Naive thymus-derived CD4-positive, alpha-beta T cell (primary cell): ENCODE data around the gene GREM2. TPM values are rescaled to one million over a fixed set of nuclear protein-coding genes. Genes with fewer than 3 reads are reported as not detected.

Source experiments
- ATAC-seq: fragments of 150-1000 bp; cut with Tn5 transposase; 2 replicates; pipeline ENCODE4 v1.10.0; 2021; ENCODE audit warnings: mild to moderate bottlenecking, moderate library complexity
- CTCF ChIA-PET: fragments of 350-600 bp; sonication (Branson Sonifier 250); formaldehyde crosslinking; loops from one replicate; lab custom pipeline; 2021; ENCODE audit warnings: antibody characterized with exemption; lab: Charles Lee
- POLR2A ChIA-PET: fragments of 350-600 bp; sonication (Branson Sonifier 250); formaldehyde crosslinking; loops from one replicate; lab custom pipeline; 2021; ENCODE audit warnings: antibody characterized with exemption, inconsistent platforms; lab: Charles Lee
- DNase-seq, 9 donors: peaks; one replicate each; pipeline versions ENCODE4 v3.0.0 to v3.0.0-alpha.2; 2020 to 2022; ENCODE audit warnings: mixed read lengths in 1 of 9
- H3K27ac ChIP-seq: one replicate; pipeline ENCODE4 v1.7.0; 2013; ENCODE audit warnings: mild to moderate bottlenecking, low read depth, low read length, moderate library complexity
- H3K27me3 ChIP-seq, 2 donors: one replicate each; pipeline ENCODE4 v1.7.0; 2013; ENCODE audit warnings: low read length in 2 of 2, mild to moderate bottlenecking in 2 of 2, moderate library complexity in 2 of 2; ENCODE audit not compliant: control insufficient read depth in 2 of 2, insufficient read depth in 2 of 2
- H3K36me3 ChIP-seq, 3 experiments: 1 replicate in 2 of 3; 2 replicates in 1 of 3; pipeline ENCODE4 v1.7.0; 2013; ENCODE audit warnings: low read length in 3 of 3, mild to moderate bottlenecking in 3 of 3, moderate library complexity in 1 of 3; ENCODE audit not compliant: insufficient read depth in 3 of 3, control insufficient read depth in 2 of 3
- H3K4me1 ChIP-seq, 2 donors: one replicate each; pipeline ENCODE4 v1.7.0; 2013; ENCODE audit warnings: low read length in 2 of 2, mild to moderate bottlenecking in 2 of 2, moderate library complexity in 1 of 2; ENCODE audit not compliant: control insufficient read depth in 2 of 2, insufficient read depth in 2 of 2
- H3K4me3 ChIP-seq: 2 replicates; pipeline ENCODE4 v1.7.0; 2013; ENCODE audit warnings: mild to moderate bottlenecking, low read length
- H3K9me3 ChIP-seq, 3 experiments: 1 replicate in 2 of 3; 2 replicates in 1 of 3; pipeline ENCODE4 v1.7.0; 2013; ENCODE audit warnings: low read length in 3 of 3; ENCODE audit not compliant: control insufficient read depth in 2 of 3
- H3K27ac Mint-ChIP-seq, 9 donors: one replicate each; pipeline ENCODE4 v1.8.0; 2020 to 2022; ENCODE audit warnings: mixed read lengths in 9 of 9, mild to moderate bottlenecking in 8 of 9, moderate library complexity in 5 of 9, inconsistent platforms in 2 of 9
- H3K27me3 Mint-ChIP-seq, 5 donors: one replicate each; pipeline ENCODE4 v1.8.0; 2021 to 2022; ENCODE audit warnings: mixed read lengths in 5 of 5, mild to moderate bottlenecking in 1 of 5
- H3K36me3 Mint-ChIP-seq, 5 donors: one replicate each; pipeline ENCODE4 v1.8.0; 2020 to 2022; ENCODE audit warnings: mixed read lengths in 5 of 5, mild to moderate bottlenecking in 3 of 5, inconsistent platforms in 1 of 5
- H3K4me1 Mint-ChIP-seq, 7 donors: one replicate each; pipeline ENCODE4 v1.8.0; 2020 to 2022; ENCODE audit warnings: mixed read lengths in 7 of 7, mild to moderate bottlenecking in 3 of 7, inconsistent platforms in 1 of 7
- H3K4me3 Mint-ChIP-seq, 10 donors: one replicate each; pipeline ENCODE4 v1.8.0; 2020 to 2022; ENCODE audit warnings: mild to moderate bottlenecking in 10 of 10, mixed read lengths in 10 of 10, moderate library complexity in 6 of 10, inconsistent platforms in 2 of 10
- H3K9me3 Mint-ChIP-seq, 11 donors: one replicate each; pipeline ENCODE4 v1.8.0; 2020 to 2022; ENCODE audit warnings: mixed read lengths in 11 of 11, mild to moderate bottlenecking in 4 of 11, inconsistent platforms in 1 of 11, moderate library complexity in 1 of 11
- intact Hi-C, 2 donors: fragments of 100-400 bp; cut with micrococcal nuclease; formaldehyde crosslinking; loops; one replicate each; pipeline ENCODE4 v1.15.1; 2023
- polyA plus RNA-seq, 2 donors: library from polyadenylated mRNA; unstranded; fragments of 300-500 nt; fragmentation: Illumina TruSeq; gene quantifications; one replicate each; pipeline ENCODE4 v1.2.3, GENCODE V29; 2021
- total RNA-seq, 6 experiments: library from RNA in 5 of 6; stranded (reverse) in 5 of 6; gene quantifications; 1 replicate in 5 of 6; 2 replicates in 1 of 6; pipeline ENCODE4 v1.2.3 and lab custom pipeline; 2021 to 2026

GREM2 gene
- total and polyA plus RNA-seq, 7 experiments from 2014 or later = 0.05 to 5.2 (median 0.65) TPM; not detected in 1

DNA sequence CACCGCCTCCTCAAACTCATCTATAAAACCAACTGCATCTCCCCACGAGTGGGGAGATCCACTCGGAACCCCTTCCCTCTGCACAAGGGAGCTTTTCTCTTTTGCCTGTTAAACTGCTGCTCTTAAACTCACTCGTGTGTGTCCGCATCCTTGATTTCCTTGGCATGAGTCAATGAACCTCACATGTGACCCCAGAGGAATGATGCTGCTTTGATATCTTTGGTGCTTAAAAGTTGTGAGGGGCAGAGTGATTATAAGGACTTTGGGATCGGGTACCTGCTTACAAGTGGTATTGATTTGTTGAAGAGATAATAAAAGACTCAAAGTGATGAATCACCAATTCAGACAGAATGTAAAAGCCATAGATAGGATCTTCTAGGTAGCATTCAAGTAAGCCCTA lies 125.3 kb downstream of the GREM2 start:
- Histone ChIP-seq H3K4me3 (no peak overlapping the region), H3K9me3 (no peaks in the 10 kb centered on the region), H3K27me3 (no peaks in the 10 kb centered on the region), H3K27ac (no peak overlapping the region), H3K4me1 (no peaks in the 10 kb centered on the region), H3K36me3 (no peaks in the 10 kb centered on the region)
- Mint-ChIP-seq H3K27ac (no peak overlapping the region), H3K9me3 (peaks cover 0 to 9% (median 2%) of the 10 kb centered on the region in 11 donors), H3K4me3 (no peak overlapping the region), H3K4me1 (peaks cover 0 to 2% (median 0%) of the 10 kb centered on the region in 7 donors), H3K36me3 (no peaks in the 10 kb centered on the region), H3K27me3 (peaks cover 0 to 9% (median 6%) of the 10 kb centered on the region in 5 donors)
- CTCF ChIA-PET = interaction anchor here (0.6 kb wide), 1 partner anchor 67 kb away, joined by 5 read pairs; no protein-coding TSS in a partner anchor
- ATAC-seq = no peak
- POLR2A ChIA-PET = no interaction called here
- no peak for DNase-seq
- intact Hi-C loops = no loop called here

- ATAC-seq (no peak), DNase-seq (no peak)
- Histone ChIP-seq H3K27me3 (no peaks in the 10 kb centered on the region), H3K36me3 (no peaks in the 10 kb centered on the region), H3K9me3 (no peaks in the 10 kb centered on the region), H3K4me3 (no peak overlapping the region), H3K27ac (no peak overlapping the region), H3K4me1 (no peaks in the 10 kb centered on the region)
- Mint-ChIP-seq H3K27ac (no peak overlapping the region), H3K27me3 (peaks cover 0 to 3% (median 0%) of the 10 kb centered on the region in 5 donors), H3K4me1 (peaks cover 0 to 2% (median 0%) of the 10 kb centered on the region in 7 donors), H3K36me3 (no peaks in the 10 kb centered on the region), H3K4me3 (no peak overlapping the region), H3K9me3 (peaks cover 0 to 4% (median 0%) of the 10 kb centered on the region in 11 donors)
- ChIA-PET CTCF (no interaction called here), POLR2A (no interaction called here)
- intact Hi-C loops = no loop called here
Observed at GRCh38 chr1:240484804-240485443, 127.0 kb downstream of the GREM2 start.

GRCh38 chr1:240478536-240478935 lies 133.4 kb downstream of the GREM2 start:
- Histone ChIP-seq H3K27me3 (no peaks in the 10 kb centered on the region), H3K4me1 (no peaks in the 10 kb centered on the region), H3K9me3 (no peaks in the 10 kb centered on the region), H3K27ac (no peak overlapping the region), H3K4me3 (no peak overlapping the region), H3K36me3 (no peaks in the 10 kb centered on the region)
- ATAC-seq (no peak), DNase-seq (no peak)
- ChIA-PET CTCF (no interaction called here), POLR2A (no interaction called here)
- Mint-ChIP-seq H3K27me3 (peaks cover 0 to 16% (median 9%) of the 10 kb centered on the region in 5 donors), H3K4me1 (peaks cover 0 to under 1% (median 0%) of the 10 kb centered on the region in 7 donors), H3K27ac (no peak overlapping the region), H3K9me3 (peaks cover 0 to 10% (median 4%) of the 10 kb centered on the region in 11 donors), H3K36me3 (peaks cover 0 to 4% (median 0%) of the 10 kb centered on the region in 5 donors), H3K4me3 (no peak overlapping the region)
- intact Hi-C loops = no loop called here

GRCh38 chr1:240475832-240476231 lies 136.1 kb downstream of the GREM2 start:
- intact Hi-C loops = no loop called here
- DNase-seq (no peak), ATAC-seq (no peak)
- no peak overlapping the region for H3K27ac Mint-ChIP-seq
- POLR2A ChIA-PET = no interaction called here
- no peak overlapping the region for H3K27ac ChIP-seq
- H3K4me3 ChIP-seq = no peak overlapping the region
- no peaks in the 10 kb centered on the region for H3K36me3 ChIP-seq
- no peaks in the 10 kb centered on the region for H3K4me1 ChIP-seq
- H3K27me3 Mint-ChIP-seq = peaks cover 0 to 16% (median 9%) of the 10 kb centered on the region in 5 donors
- CTCF ChIA-PET = no interaction called here
- no peaks in the 10 kb centered on the region for H3K9me3 ChIP-seq
- no peaks in the 10 kb centered on the region for H3K4me1 Mint-ChIP-seq
- H3K4me3 Mint-ChIP-seq = no peak overlapping the region
- no peaks in the 10 kb centered on the region for H3K27me3 ChIP-seq
- peaks cover 0 to 10% (median 3%) of the 10 kb centered on the region in 11 donors for H3K9me3 Mint-ChIP-seq
- H3K36me3 Mint-ChIP-seq = peaks cover 0 to 4% (median 0%) of the 10 kb centered on the region in 5 donors

GRCh38 chr1:240474133-240474614 lies 137.8 kb downstream of the GREM2 start:
- Histone ChIP-seq H3K4me3 (no peak overlapping the region), H3K27me3 (no peaks in the 10 kb centered on the region), H3K27ac (no peak overlapping the region), H3K9me3 (no peaks in the 10 kb centered on the region), H3K36me3 (no peaks in the 10 kb centered on the region), H3K4me1 (no peaks in the 10 kb centered on the region)
- Mint-ChIP-seq H3K4me1 (no peaks in the 10 kb centered on the region), H3K4me3 (no peak overlapping the region), H3K36me3 (peaks cover 0 to 4% (median 0%) of the 10 kb centered on the region in 5 donors), H3K27me3 (peaks cover 0 to 19% (median 9%) of the 10 kb centered on the region in 5 donors), H3K27ac (no peak overlapping the region), H3K9me3 (peaks cover 0 to 10% (median 3%) of the 10 kb centered on the region in 11 donors)
- ATAC-seq (no peak), DNase-seq (no peak)
- ChIA-PET CTCF (no interaction called here), POLR2A (no interaction called here)
- intact Hi-C loops = no loop called here

GRCh38 chr1:240468656-240469055 lies 143.3 kb downstream of the GREM2 start:
- DNase-seq = no peak
- Histone ChIP-seq H3K4me1 (no peaks in the 10 kb centered on the region), H3K27me3 (no peaks in the 10 kb centered on the region), H3K36me3 (no peaks in the 10 kb centered on the region), H3K9me3 (no peaks in the 10 kb centered on the region), H3K27ac (no peak overlapping the region), H3K4me3 (no peak overlapping the region)
- Mint-ChIP-seq H3K4me1 (peaks cover 0 to 12% (median 5%) of the 10 kb centered on the region in 7 donors), H3K27me3 (peaks cover 0 to 9% (median 3%) of the 10 kb centered on the region in 5 donors), H3K27ac (no peak overlapping the region), H3K9me3 (peaks cover 0 to 1% (median 0%) of the 10 kb centered on the region in 11 donors), H3K4me3 (no peak overlapping the region), H3K36me3 (no peaks in the 10 kb centered on the region)
- ChIA-PET POLR2A (no interaction called here), CTCF (no interaction called here)
- no peak for ATAC-seq
- intact Hi-C loops = no loop called here

DNA sequence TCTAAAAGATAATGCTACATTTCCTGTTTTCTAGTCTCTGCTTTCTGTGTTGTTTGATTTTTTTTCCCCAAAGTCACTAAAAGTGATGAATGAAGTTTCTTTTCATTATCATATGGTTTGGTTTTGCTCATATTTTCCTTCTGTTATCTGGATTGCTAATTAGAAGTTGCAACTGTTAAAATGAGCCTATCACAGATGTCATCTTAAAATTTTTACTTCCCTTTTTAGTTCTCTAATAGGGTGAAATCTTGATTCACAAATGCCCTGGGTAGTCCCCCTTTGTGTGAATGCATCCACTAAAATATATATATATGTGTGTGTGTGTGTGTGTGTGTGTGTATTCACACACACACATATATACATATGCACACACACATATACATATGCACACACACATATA lies 144.1 kb downstream of the GREM2 start:
- Histone ChIP-seq H3K36me3 (no peaks in the 10 kb centered on the region), H3K4me1 (no peaks in the 10 kb centered on the region), H3K27ac (no peak overlapping the region), H3K4me3 (no peak overlapping the region), H3K9me3 (no peaks in the 10 kb centered on the region), H3K27me3 (no peaks in the 10 kb centered on the region)
- ChIA-PET POLR2A (no interaction called here), CTCF (no interaction called here)
- no peak overlapping the region for H3K4me3 Mint-ChIP-seq
- DNase-seq (no peak), ATAC-seq (no peak)
- peaks cover 0 to 15% (median 4%) of the 10 kb centered on the region in 5 donors for H3K27me3 Mint-ChIP-seq
- no peaks in the 10 kb centered on the region for H3K36me3 Mint-ChIP-seq
- no peak overlapping the region for H3K27ac Mint-ChIP-seq
- H3K9me3 Mint-ChIP-seq = peaks cover 0 to 1% (median 0%) of the 10 kb centered on the region in 11 donors
- H3K4me1 Mint-ChIP-seq = peaks cover 0 to 12% (median 5%) of the 10 kb centered on the region in 7 donors
- intact Hi-C loops = no loop called here
